A549 treated with Hydrocortisone at 1 μM for 4 hours (cell line): ENCODE results near the gene SOCS4. TPM values are rescaled to one million over a fixed set of nuclear protein-coding genes. Genes with fewer than 3 reads are reported as not detected.

Source experiments
- total RNA-seq: library from RNA; stranded (reverse); fragments of 200-300 nt; extraction: Qiagen RNA extraction; gene quantifications from 5 replicates; pipeline ENCODE4 v1.2.3, GENCODE V29; 2022

The SOCS4 gene, protein sequence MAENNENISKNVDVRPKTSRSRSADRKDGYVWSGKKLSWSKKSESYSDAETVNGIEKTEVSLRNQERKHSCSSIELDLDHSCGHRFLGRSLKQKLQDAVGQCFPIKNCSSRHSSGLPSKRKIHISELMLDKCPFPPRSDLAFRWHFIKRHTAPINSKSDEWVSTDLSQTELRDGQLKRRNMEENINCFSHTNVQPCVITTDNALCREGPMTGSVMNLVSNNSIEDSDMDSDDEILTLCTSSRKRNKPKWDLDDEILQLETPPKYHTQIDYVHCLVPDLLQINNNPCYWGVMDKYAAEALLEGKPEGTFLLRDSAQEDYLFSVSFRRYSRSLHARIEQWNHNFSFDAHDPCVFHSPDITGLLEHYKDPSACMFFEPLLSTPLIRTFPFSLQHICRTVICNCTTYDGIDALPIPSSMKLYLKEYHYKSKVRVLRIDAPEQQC
- 7.6 to 13.1 TPM (median 8.7 TPM) in 5 replicates for total RNA-seq

DNA sequence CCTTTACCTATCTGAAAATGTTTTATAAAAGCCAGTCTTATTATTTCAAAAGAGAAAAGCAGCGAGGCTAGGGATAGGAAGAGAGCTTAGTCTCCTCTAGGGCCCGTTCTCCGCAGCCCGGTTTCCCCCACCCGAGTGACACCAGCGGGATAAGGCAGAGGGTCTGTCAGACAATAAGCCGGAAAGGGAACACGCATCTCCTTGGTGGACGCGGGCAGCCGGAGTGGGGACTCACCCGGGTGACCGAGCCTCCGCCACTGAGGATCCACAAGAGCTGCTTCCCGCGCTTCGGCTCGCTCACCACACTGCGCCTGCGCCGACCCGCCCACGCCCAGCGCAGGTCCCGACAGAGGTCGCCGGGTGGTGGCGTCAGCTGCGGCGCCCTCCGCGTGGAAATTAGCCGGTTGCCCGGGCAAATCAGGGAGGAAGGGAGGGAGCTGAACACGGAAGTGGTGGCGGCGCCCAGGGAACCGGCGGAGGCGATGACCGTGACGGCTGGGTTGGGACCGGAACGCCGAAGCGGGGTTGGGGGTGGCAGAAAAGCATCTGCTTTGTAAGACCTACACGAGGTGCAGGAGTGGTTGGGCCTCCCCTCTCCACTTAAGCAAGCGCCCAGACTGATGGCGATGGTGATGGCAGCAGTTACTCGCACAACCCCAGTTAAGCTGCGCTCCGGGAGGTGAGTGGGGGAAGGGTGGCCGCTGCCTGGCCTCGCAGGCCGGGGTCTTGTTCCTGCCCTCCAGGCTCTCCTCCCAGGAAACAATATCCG is at the start of gene SOCS4, which contains the start of gene WDHD1:
Gene SOCS4 (plus strand): TSS at position 444 of the 769 bp plus-strand sequence. CDS start 15,806 bp downstream, outside the sequence.
Gene WDHD1 (minus strand): TSS at position 307 of the 769 bp plus-strand sequence. CDS start 312 bp downstream, outside the sequence.

DNA sequence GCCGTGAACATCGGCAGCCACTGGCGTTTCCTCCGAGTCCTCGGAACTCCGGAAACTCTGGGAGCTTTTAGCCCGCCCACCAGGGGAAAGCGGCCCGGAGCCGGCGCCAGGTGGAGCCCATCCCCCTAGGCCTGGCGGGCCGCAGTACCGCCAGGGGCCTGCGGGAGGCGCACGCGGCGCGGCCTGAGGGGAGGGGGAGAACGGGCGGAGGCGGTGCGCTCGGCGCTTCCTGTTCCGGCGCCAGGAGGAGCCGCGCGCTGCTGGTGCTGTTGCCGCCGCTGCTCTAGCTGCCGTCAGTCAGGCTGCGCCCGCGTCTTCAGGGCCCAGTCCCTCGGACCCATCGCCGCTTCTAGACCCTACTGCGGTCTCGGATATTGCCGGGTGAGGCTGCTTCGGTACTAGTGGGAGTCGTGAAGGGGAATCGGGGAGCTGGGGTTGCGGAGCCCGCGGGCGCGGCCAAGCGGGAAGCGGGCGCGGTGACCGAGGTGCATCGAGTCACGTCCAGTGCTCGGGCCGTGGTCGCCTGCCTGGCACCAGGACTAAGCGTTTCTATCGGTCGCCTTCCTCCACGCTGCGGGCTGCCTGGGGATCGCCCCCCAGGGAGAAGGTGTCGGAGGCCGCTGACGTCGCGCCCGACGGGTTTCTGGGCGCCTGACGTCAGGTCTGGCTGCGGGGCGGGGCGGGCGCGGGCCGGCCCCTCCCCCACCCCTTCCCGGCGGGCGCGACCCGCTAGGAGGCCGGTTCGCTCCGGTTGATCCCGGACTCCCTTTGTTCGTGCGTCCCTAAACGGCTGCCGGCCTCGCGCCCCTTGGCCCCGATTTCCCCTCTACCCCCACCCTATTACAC is 24.6 kb downstream of the SOCS4 start, which contains the start of gene MAPK1IP1L:
Gene MAPK1IP1L (plus strand): TSS at position 225 of the 846 bp plus-strand sequence. CDS start 10,037 bp downstream, outside the sequence.

Other genes starting within 250 kb of the SOCS4 start
- 3.5 to 4.2 TPM (median 3.8 TPM) in 5 replicates for gene GCH1, start 124.4 kb upstream of the SOCS4 start, total RNA-seq
- gene WDHD1, start 137 bp upstream of the SOCS4 start, total RNA-seq: 9.4 to 13.7 TPM (median 10.6 TPM) in 5 replicates
- gene MAPK1IP1L, start 24.4 kb downstream of the SOCS4 start, total RNA-seq: 91.3 to 108 TPM (median 103 TPM) in 5 replicates
- 156 to 177 TPM (median 161 TPM) in 5 replicates for gene LGALS3, start 102.0 kb downstream of the SOCS4 start, total RNA-seq
- gene DLGAP5, start 164.3 kb downstream of the SOCS4 start, total RNA-seq: 24.4 to 41.4 TPM (median 29.0 TPM) in 5 replicates
- gene FBXO34, start 244.2 kb downstream of the SOCS4 start, total RNA-seq: 12.2 to 18.9 TPM (median 14.2 TPM) in 5 replicates